Measurements from ENCODE around the gene USP37. TPM values are rescaled to one million over a fixed set of nuclear protein-coding genes. Genes with fewer than 3 reads are reported as not detected.
A peak's percentile ranks its signal among the peaks of the same experiment; 100 is the strongest.

Gene USP37
- total RNA-seq, 1 donor from 2014 or later, result 9.4 TPM

DNA sequence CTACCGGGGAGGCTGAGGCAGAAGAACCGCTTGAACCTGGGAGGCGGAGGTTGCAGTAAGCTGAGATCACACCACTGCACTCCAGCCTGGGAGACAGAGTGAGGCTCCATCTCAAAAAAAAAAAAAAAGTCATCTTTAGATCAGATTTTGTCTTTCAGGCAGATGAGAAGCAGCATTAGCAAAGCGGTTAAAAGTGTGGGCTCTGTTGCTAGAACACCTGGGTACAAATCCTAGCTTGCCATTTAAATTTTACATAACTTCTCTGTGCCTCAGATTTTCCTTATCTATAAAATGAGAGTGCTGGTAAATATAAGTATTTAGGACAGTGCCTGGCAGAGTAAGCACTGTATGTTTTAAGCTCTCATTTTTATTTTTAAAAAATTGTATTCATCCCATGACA, 8.7 kb upstream of the USP37 start:
- Histone ChIP-seq H3K27me3 (ENCODE audit: control insufficient read depth, insufficient read depth, low read length) (no peaks in the 10 kb centered on the region), H3K4me3 (ENCODE audit: low read depth, low read length) (no peak overlapping the region), H3K36me3 (ENCODE audit: control insufficient read depth, insufficient read depth, low read length) (no peaks in the 10 kb centered on the region)
- TF ChIP-seq, protein P1, sequence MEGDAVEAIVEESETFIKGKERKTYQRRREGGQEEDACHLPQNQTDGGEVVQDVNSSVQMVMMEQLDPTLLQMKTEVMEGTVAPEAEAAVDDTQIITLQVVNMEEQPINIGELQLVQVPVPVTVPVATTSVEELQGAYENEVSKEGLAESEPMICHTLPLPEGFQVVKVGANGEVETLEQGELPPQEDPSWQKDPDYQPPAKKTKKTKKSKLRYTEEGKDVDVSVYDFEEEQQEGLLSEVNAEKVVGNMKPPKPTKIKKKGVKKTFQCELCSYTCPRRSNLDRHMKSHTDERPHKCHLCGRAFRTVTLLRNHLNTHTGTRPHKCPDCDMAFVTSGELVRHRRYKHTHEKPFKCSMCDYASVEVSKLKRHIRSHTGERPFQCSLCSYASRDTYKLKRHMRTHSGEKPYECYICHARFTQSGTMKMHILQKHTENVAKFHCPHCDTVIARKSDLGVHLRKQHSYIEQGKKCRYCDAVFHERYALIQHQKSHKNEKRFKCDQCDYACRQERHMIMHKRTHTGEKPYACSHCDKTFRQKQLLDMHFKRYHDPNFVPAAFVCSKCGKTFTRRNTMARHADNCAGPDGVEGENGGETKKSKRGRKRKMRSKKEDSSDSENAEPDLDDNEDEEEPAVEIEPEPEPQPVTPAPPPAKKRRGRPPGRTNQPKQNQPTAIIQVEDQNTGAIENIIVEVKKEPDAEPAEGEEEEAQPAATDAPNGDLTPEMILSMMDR (IDR thresholded peaks at IDR 0.05; ENCODE audit: insufficient read depth, low read length, poor library complexity, severe bottlenecking), result no peak
- no peak for DNase-seq (ENCODE audit: low read depth)

DNA sequence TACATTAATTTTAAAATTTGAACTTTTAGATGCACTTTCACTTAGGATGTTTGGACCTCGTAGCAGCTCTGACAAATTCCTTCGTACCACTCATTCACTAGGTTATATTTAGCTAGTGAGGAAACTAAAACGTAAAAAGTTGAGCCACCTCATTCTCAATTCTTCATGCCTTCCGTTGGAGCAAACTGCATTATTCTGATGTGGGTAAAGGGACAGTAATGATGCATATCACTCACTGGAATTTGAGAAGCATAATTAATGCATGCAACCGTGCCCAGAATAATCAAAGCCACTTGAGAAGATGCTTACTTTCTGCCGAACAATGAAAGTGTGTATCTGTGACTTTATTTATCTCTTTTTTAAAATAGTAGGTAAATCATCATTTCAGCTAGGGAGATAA, 2.7 kb upstream of the USP37 start:
- Histone ChIP-seq H3K4me3 (ENCODE audit: low read depth, low read length) (no peak overlapping the region), H3K27me3 (ENCODE audit: control insufficient read depth, insufficient read depth, low read length) (no peaks in the 10 kb centered on the region), H3K36me3 (ENCODE audit: control insufficient read depth, insufficient read depth, low read length) (no peaks in the 10 kb centered on the region)
- no peak for DNase-seq (ENCODE audit: low read depth)
- TF ChIP-seq, protein P1 (IDR thresholded peaks at IDR 0.05; ENCODE audit: insufficient read depth, low read length, poor library complexity, severe bottlenecking), result no peak

DNA sequence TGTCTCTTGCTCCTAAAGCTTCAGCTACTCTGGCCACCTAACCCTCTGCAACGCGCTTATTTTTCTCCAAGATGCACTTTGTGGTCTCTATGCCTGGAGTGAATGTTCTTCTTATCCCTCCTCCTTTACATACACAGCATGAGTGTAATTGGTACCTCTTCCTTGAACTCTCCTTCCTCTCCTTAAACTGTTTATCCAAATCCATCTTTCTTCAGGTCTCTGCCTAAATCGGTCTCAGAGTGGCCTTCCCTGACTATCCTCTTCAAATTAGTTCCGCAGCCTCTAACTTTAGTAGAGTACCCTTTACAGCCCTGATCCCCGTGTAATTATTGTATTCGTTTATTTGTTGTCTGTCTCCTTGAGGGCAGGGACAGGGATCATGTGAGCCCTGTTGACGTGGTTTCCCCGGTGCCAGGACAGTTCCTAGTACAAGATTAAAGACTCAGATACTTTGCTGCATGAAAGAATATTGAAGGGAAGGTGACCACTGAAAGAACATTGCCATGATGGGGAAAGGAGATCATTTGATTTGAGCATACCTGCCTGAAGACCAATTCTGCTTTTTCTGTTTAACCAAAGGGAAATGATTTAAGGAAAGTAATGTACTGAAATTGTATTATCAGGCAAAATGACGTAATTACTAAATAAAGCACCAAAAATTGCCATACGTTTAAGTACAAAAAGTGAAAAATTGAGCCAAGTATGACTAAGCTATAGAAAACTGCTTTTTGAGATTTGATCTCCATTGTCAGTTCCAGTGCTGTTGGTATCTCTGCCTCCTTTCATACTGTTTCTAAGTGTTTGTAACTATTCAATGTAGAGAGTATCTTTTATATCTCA, 1.7 kb upstream of the USP37 start:
- no peak for DNase-seq (ENCODE audit: low read depth)
- H3K36me3 ChIP-seq (ENCODE audit: control insufficient read depth, insufficient read depth, low read length), result no peaks in the 10 kb centered on the region
- H3K4me3 ChIP-seq (ENCODE audit: low read depth, low read length), result peak overlapping the region; percentile 89
- no peaks in the 10 kb centered on the region for H3K27me3 ChIP-seq (ENCODE audit: control insufficient read depth, insufficient read depth, low read length)
- TF ChIP-seq, protein P1 (IDR thresholded peaks at IDR 0.05; ENCODE audit: insufficient read depth, low read length, poor library complexity, severe bottlenecking), result no peak

DNA sequence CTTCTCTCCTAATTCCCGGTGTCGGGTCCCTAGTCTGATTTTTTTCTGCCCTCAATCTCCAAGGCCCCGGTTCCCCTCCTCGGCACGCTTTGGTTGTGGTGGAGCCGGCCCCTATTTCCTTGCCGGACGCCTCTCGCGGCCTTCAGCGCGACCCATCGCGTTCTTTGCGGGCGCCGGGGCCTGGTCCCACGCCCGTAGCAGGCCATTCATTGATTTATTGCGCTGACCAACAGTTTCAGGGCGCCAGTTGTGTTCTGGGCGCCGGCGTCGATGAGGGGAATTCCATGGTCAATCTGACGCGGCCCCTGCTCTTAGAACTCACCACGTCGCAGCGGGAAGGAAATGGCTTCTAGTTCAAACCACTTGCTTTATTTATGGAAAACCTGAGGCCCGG, 884 bp upstream of the USP37 start:
- Histone ChIP-seq H3K4me3 (ENCODE audit: low read depth, low read length) (peak overlapping the region; percentile 89), H3K36me3 (ENCODE audit: control insufficient read depth, insufficient read depth, low read length) (no peaks in the 10 kb centered on the region), H3K27me3 (ENCODE audit: control insufficient read depth, insufficient read depth, low read length) (no peaks in the 10 kb centered on the region)
- TF ChIP-seq, protein P1 (IDR thresholded peaks at IDR 0.05; ENCODE audit: insufficient read depth, low read length, poor library complexity, severe bottlenecking), result no peak
- no peak for DNase-seq (ENCODE audit: low read depth)

DNA sequence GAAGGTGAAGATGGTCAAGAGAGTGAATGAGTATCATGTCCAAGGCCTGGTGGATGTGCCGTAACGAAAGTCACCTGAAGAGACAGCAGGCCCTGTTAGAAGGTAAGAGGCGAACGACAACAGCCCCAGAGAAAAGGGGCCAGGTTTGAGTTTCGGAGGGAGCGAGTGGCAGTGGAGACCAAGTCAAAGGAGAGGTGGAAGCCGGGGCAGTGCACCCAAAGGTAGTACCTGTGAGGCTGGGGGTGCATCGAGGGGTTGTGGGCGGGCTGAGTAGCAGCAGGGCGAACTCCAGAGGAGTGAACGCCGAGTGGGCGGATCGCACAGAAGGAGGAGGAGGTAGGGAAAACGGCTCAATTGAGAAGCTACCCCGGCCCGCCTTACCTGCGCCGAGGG, 358 bp downstream of the USP37 start:
- Histone ChIP-seq H3K36me3 (ENCODE audit: control insufficient read depth, insufficient read depth, low read length) (no peaks in the 10 kb centered on the region), H3K27me3 (ENCODE audit: control insufficient read depth, insufficient read depth, low read length) (no peaks in the 10 kb centered on the region), H3K4me3 (ENCODE audit: low read depth, low read length) (peak overlapping the region; percentile 89)
- DNase-seq (ENCODE audit: low read depth), result no peak
- TF ChIP-seq, protein P1 (IDR thresholded peaks at IDR 0.05; ENCODE audit: insufficient read depth, low read length, poor library complexity, severe bottlenecking), result no peak

DNA sequence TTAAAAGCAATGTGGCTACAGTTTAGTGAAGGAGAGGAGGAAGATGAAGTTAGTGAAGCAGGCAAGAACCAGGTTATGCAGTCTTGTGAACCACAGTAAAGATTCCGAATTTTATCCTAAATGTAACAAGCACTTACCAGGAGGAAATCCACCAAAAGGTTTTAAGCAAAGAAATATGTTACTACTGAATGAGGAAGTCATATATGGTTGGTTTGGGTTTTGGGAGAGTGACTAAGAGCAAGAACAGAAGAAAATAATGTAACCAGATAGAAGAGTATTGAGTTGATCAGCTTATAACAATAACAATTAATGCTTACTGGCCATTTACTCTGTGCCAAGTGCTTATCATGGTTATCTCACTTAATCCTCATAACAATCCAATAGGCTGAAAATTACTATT, 1.9 kb downstream of the USP37 start:
- TF ChIP-seq, protein P1 (IDR thresholded peaks at IDR 0.05; ENCODE audit: insufficient read depth, low read length, poor library complexity, severe bottlenecking), result no peak
- H3K36me3 ChIP-seq (ENCODE audit: control insufficient read depth, insufficient read depth, low read length), result no peaks in the 10 kb centered on the region
- no peak overlapping the region for H3K4me3 ChIP-seq (ENCODE audit: low read depth, low read length)
- no peaks in the 10 kb centered on the region for H3K27me3 ChIP-seq (ENCODE audit: control insufficient read depth, insufficient read depth, low read length)
- no peak for DNase-seq (ENCODE audit: low read depth)
